Right ventricle myocardium superior (tissue), 1 donor: ENCODE results near the gene PTRH2. TPM values are rescaled to one million over a fixed set of nuclear protein-coding genes. Genes with fewer than 3 reads are reported as not detected.
"Not testable (repeated sequence)": the region's sequence is repeated elsewhere in the genome, so short reads cannot be mapped to it uniquely, and the experiment has no call there.

Experiments used
- ATAC-seq: fragments of 200-7000 bp; cut with Tn5 transposase; one replicate; pipeline ENCODE4 v1.9.1; 2020; ENCODE audit warnings: mild to moderate bottlenecking; ENCODE audit not compliant: poor library complexity
- DNase-seq: peaks from one replicate; pipeline ENCODE4 v3.0.0-alpha.2; 2020
- intact Hi-C: fragments of 100-400 bp; cut with DNase I; formaldehyde crosslinking; loops from one replicate; pipeline ENCODE4 v1.11.2; 2022
- total RNA-seq: library from RNA; stranded (reverse); fragmentation: NEBNext Ultra II Directional; extraction: Animal tissue kit (Norgen Biotek cat#: 25700); gene quantifications from one replicate; pipeline ENCODE4 v1.2.1, GENCODE V29; 2021
- donor health status: DM: no; HTN: yes; CAD: no; lungs with severe emphysema.

PTRH2 gene
- total RNA-seq, 1 donor from 2014 or later, result 9.0 TPM

DNA sequence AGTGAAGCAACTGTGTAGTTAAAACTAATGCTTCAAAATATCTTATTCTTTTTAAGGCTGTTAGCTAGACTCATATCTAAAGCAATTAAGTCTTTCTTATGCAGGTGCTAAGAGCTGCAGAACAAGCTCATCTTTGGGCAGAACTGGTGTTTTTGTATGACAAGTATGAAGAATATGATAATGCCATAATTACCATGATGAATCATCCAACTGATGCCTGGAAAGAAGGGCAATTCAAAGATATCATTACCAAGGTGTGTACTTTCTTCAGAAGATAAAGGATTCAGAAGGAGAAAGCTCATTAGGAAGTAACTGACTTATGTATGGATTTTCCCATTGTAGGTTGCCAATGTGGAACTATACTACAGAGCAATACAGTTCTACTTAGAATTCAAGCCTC, 23.9 kb downstream of the PTRH2 start:
- intact Hi-C loops, result no loop called here
- ATAC-seq (no peak), DNase-seq (no peak)

- intact Hi-C loops, result no loop called here
- ATAC-seq (no peak), DNase-seq (no peak)
Observed at GRCh38 chr17:59680314-59680713, 26.9 kb downstream of the PTRH2 start.

DNA sequence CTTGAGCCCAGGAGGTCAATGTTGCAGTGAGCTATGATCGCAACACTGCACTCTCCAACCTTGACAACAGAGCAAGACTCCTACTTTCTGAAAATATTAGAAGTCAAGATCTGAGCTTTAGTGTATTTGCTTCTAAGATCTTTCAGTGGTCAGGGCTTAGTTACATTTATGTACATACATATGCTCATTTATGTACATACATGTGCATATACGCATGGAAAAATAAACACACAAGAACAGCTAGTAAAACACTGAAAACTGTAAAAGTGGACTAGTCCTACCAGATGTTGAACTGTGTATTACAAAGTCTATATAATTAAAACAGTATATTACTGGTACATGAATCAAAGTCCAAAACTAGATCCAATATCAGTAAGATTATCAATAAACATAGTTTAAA, 28.3 kb downstream of the PTRH2 start:
- ATAC-seq (no peak), DNase-seq (no peak)
- intact Hi-C loops, result no loop called here

GRCh38 chr17:59676716-59677115, 30.5 kb downstream of the PTRH2 start:
- no peak for ATAC-seq
- intact Hi-C loops, result no loop called here
- no peak for DNase-seq

DNA sequence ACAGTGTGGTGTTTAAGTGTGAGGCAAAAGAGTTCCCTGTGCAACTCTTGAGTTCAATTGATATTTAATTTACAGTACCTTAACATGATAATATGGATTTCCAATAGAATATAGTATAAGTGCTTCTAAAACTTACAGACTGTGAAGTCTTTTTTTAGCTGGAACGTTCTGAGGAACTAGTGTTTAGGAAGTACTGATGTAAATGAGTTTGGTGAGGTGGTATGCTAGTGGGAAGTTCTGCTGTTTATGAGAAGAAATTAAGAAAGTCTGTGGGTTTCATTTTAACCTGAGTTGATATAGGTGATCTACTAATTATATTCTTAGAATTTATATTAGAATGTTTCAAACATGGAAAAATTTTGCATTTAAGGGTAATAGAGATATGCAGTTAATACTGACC, 32.0 kb downstream of the PTRH2 start:
- DNase-seq (no peak), ATAC-seq (no peak)
- intact Hi-C loops, result no loop called here

- DNase-seq, result no peak
- intact Hi-C loops, result no loop called here
- ATAC-seq, result no peak
Observed at GRCh38 chr17:59671386-59671785, 35.8 kb downstream of the PTRH2 start.

DNA sequence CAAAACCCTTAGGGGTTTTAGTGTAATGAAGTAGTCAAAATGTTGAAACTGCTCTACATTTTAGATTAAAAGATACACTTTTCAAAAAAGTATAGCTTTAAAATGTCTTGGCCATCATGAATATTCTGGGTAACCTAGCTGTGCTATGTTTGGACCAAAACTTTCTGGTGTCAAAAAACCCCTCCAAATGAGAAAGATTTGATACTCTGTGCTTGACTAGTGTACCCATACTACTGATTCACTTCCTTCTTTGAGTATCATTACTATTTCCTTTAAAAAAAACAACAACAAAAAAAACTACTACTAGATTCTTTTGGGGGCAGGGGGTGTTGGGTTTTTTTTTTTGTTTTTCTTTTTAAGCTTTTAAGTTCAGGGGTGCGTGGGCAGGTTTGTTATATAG, 37.3 kb downstream of the PTRH2 start:
- intact Hi-C loops, result loop anchor here (10.0 kb wide), 1 partner anchor 265 kb away; no protein-coding TSS in a partner anchor
- DNase-seq (no peak), ATAC-seq (no peak)

- DNase-seq (no peak), ATAC-seq (no peak)
- intact Hi-C loops, result loop anchor here (10.0 kb wide), 1 partner anchor 265 kb away; no protein-coding TSS in a partner anchor
Observed at GRCh38 chr17:59669411-59669810, 37.8 kb downstream of the PTRH2 start.

GRCh38 chr17:59668816-59669215, 38.4 kb downstream of the PTRH2 start:
- no peak for DNase-seq
- ATAC-seq, result no peak
- intact Hi-C loops, result loop anchor here (10.0 kb wide), 1 partner anchor 266 kb away; no protein-coding TSS in a partner anchor

GRCh38 chr17:59666235-59666634, 41.0 kb downstream of the PTRH2 start:
- ATAC-seq (no peak), DNase-seq (no peak)
- intact Hi-C loops, result loop anchor here (10.0 kb wide), 1 partner anchor 269 kb away; no protein-coding TSS in a partner anchor

- intact Hi-C loops, DNase-seq, ATAC-seq: not testable (repeated sequence)
Observed at GRCh38 chr17:59656624-59657023, 50.6 kb downstream of the PTRH2 start.

GRCh38 chr17:59652119-59652518, 55.1 kb downstream of the PTRH2 start:
- intact Hi-C loops, result no loop called here

GRCh38 chr17:59651346-59651745, 55.9 kb downstream of the PTRH2 start:
- ATAC-seq, result no peak
- DNase-seq, result no peak
- intact Hi-C loops, result no loop called here

More at GRCh38 chr17:59652119-59652518, 55.1 kb downstream of the PTRH2 start:
- ATAC-seq (no peak), DNase-seq (no peak)

GRCh38 chr17:59650642-59651041, 56.6 kb downstream of the PTRH2 start:
- DNase-seq, result no peak
- intact Hi-C loops, result no loop called here

DNA sequence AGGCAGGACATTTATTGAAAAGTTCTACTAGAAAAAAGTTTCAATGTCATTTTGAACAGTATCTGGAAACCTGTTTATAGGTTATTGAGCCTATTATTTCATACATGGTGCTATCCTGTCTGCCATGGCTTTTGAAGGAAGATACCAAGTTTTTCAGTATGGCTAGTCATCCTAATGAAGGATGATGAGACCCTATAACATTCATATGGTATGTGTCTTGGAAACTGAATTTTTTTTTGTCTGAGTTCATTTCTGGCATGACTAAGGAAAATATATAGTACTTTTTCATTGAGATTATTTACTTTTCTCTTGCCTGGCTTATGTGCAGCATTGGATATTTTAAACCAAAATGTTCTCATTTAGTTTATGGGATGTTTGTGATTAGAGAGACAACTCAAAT, 57.3 kb downstream of the PTRH2 start:
- intact Hi-C loops, result no loop called here
- ATAC-seq, result no peak
- DNase-seq, result no peak

More at GRCh38 chr17:59650642-59651041, 56.6 kb downstream of the PTRH2 start:
- no peak for ATAC-seq

Other genes starting within 250 kb of the PTRH2 start
- gene DHX40, start 141.8 kb downstream of the PTRH2 start, total RNA-seq, result 18.1 TPM
- gene CLTC, start 87.5 kb downstream of the PTRH2 start, total RNA-seq, result 126 TPM
- 49.4 TPM for gene VMP1, start 224 bp upstream of the PTRH2 start, total RNA-seq
- 6.9 TPM for gene TUBD1, start 185.5 kb upstream of the PTRH2 start, total RNA-seq
- 22.3 TPM for gene RPS6KB1, start 185.7 kb upstream of the PTRH2 start, total RNA-seq